Activated CD8-positive, alpha-beta T cell treated with anti-CD3 and anti-CD28 coated beads, Interleukin-2, amount 10 ng/mL, durations not matched to agents 7 days and 5 days (primary cell): Measurements from ENCODE around the gene ZNF77. TPM values are rescaled to one million over a fixed set of nuclear protein-coding genes. Genes with fewer than 3 reads are reported as not detected.
"Not testable (repeated sequence)": the region's sequence is repeated elsewhere in the genome, so short reads cannot be mapped to it uniquely, and the experiment has no call there.

Experiments
- ATAC-seq: fragments of 150-1000 bp; cut with Tn5 transposase; one replicate; pipeline ENCODE4 v1.10.0; 2021; ENCODE audit warnings: moderate library complexity
- CTCF ChIA-PET: fragments of 350-600 bp; sonication (Branson Sonifier 250); formaldehyde crosslinking; loops from one replicate; lab custom pipeline; 2021; ENCODE audit warnings: antibody characterized with exemption; lab: Charles Lee
- POLR2A ChIA-PET: fragments of 350-600 bp; sonication (Branson Sonifier 250); formaldehyde crosslinking; loops from one replicate; lab custom pipeline; 2021; ENCODE audit warnings: antibody characterized with exemption; lab: Charles Lee
- DNase-seq: peaks from one replicate; pipeline ENCODE4 v3.0.0-alpha.2; 2020
- H3K27ac Mint-ChIP-seq: one replicate; pipeline ENCODE4 v1.8.0; 2021; ENCODE audit warnings: mild to moderate bottlenecking, mixed read lengths
- H3K27me3 Mint-ChIP-seq: one replicate; pipeline ENCODE4 v1.8.0; 2021; ENCODE audit warnings: low read depth, mixed read lengths
- H3K36me3 Mint-ChIP-seq: one replicate; pipeline ENCODE4 v1.8.0; 2021; ENCODE audit warnings: low read depth, mixed read lengths
- H3K4me1 Mint-ChIP-seq: one replicate; pipeline ENCODE4 v1.8.0; 2021; ENCODE audit warnings: low read depth, mixed read lengths
- H3K4me3 Mint-ChIP-seq: one replicate; pipeline ENCODE4 v1.8.0; 2021; ENCODE audit warnings: mild to moderate bottlenecking, mixed read lengths
- H3K9me3 Mint-ChIP-seq: one replicate; pipeline ENCODE4 v1.8.0; 2022; ENCODE audit warnings: mixed read lengths; ENCODE audit not compliant: insufficient read depth
- total RNA-seq, 2 experiments: library from RNA; stranded (reverse); gene quantifications; one replicate each; pipeline ENCODE4 v1.2.3, GENCODE V29; 2021

The ZNF77 gene
- total RNA-seq, result 1 to 10 TPM; 3.7 to 4.3 TPM

DNA sequence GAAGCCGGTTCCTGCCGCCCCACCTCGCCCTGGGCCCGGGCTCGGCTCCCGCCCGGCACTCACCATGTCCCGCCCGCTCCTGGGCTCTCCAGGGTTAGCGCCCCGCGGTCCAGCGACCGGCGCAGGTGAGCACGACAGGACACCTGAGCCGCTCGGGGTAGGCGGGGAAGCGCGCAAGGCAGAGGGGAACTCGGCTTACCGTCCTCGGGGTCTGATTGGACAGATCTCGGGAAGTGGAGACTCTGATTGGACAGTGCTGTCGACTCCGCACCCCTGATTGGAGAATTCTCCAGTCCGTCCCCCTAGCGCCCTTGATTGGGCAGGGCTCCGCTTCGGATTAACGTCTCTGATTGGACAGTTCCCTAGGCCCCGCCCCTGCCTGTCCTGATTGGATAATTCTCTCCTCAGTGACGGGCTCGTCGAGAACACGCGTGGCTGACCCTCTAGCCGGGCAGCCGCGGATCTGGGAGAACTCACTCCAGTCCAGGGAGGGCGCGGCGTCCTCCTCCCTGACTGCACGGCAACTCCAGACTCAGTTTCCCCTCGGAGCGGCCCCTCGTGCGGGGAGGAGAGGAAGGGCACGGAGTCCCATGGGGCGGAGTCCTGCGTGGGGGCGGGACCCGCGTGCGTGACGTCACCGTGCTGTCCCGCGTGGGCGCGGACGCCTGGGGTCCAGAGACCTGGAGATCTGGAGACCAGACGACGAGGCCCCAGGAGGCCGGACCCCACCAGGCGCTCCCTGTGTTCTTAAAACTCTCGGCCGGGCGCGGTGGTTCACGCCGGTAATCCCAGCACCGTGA, at the start of gene ZNF77:
ZNF77 (minus strand) TSS at position 197 of the 800 bp plus-strand sequence; CDS start at position 66, 131 bp downstream.
- DNase-seq, result peak; percentile 99
- Mint-ChIP-seq H3K27ac (peak within 1 kb of the TSS; percentile 99), H3K9me3 (no peaks in the 10 kb centered on the region), H3K4me1 (peaks cover 40% of the 10 kb centered on the region), H3K27me3 (no peaks in the 10 kb centered on the region), H3K36me3 (peaks cover 13% of the 10 kb centered on the region), H3K4me3 (peak within 1 kb of the TSS; percentile 94)
- ATAC-seq, result peak; percentile 99
- ChIA-PET CTCF (interaction anchor here (1.1 kb wide), 1 partner anchor 58 kb away, joined by 3 read pairs; no protein-coding TSS in a partner anchor), POLR2A (interaction anchor here (0.6 kb wide), 1 partner anchor 33 kb away, joined by 3 read pairs; no protein-coding TSS in a partner anchor)

GRCh38 chr19:2993579-2993978, 48.8 kb upstream of the ZNF77 start:
- Mint-ChIP-seq H3K36me3 (no peaks in the 10 kb centered on the region), H3K9me3 (no peaks in the 10 kb centered on the region), H3K4me1 (no peaks in the 10 kb centered on the region), H3K27me3 (peaks cover 2% of the 10 kb centered on the region), H3K4me3 (no peak overlapping the region), H3K27ac (no peak overlapping the region)
- ChIA-PET POLR2A (no interaction called here), CTCF (no interaction called here)
- ATAC-seq, result no peak
- no peak for DNase-seq

GRCh38 chr19:2992958-2993357, 48.2 kb upstream of the ZNF77 start:
- no peaks in the 10 kb centered on the region for H3K4me1 Mint-ChIP-seq
- ChIA-PET CTCF (no interaction called here), POLR2A (no interaction called here)
- H3K27me3 Mint-ChIP-seq, result peaks cover 2% of the 10 kb centered on the region
- no peak overlapping the region for H3K4me3 Mint-ChIP-seq
- H3K27ac Mint-ChIP-seq, result no peak overlapping the region
- ATAC-seq (no peak), DNase-seq (no peak)
- H3K36me3 Mint-ChIP-seq, result no peaks in the 10 kb centered on the region
- no peaks in the 10 kb centered on the region for H3K9me3 Mint-ChIP-seq

DNA sequence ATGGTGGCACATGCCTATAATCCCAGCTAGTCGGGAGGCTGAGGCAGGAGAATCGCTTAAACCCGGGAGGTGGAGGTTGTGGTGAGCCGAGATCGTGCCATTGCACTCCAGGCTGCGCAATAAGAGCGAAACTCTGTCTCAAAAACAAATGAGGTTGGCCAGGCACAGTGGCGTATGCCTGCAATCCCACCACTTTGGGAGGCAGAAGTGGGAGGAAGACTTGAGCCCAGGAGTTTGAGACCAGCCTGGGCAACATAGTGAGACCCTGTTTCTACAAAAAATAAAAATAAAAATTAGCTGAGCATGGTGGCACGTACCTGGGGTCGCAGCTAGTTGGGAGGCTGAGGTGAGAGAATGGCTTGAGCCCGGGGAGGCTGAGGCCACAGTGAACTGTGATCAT, 47.6 kb upstream of the ZNF77 start:
- CTCF ChIA-PET, result not testable (repeated sequence)

GRCh38 chr19:2989236-2989946, 44.6 kb upstream of the ZNF77 start:
- Mint-ChIP-seq H3K27ac (no peak overlapping the region), H3K9me3 (no peaks in the 10 kb centered on the region), H3K4me1 (no peaks in the 10 kb centered on the region), H3K4me3 (no peak overlapping the region), H3K36me3 (no peaks in the 10 kb centered on the region), H3K27me3 (peaks cover 4% of the 10 kb centered on the region)
- DNase-seq (no peak), ATAC-seq (no peak)
- ChIA-PET POLR2A (no interaction called here), CTCF (no interaction called here)

More for the DNA sequence above, 47.6 kb upstream of the ZNF77 start:
- not testable (repeated sequence) for H3K9me3 Mint-ChIP-seq, H3K4me3 Mint-ChIP-seq, ATAC-seq, H3K36me3 Mint-ChIP-seq, H3K27ac Mint-ChIP-seq, H3K4me1 Mint-ChIP-seq, DNase-seq, H3K27me3 Mint-ChIP-seq
- POLR2A ChIA-PET, result interaction anchor here (0.7 kb wide), 1 partner anchor 24 kb away, joined by 3 read pairs; no protein-coding TSS in a partner anchor

- ATAC-seq, result no peak
- POLR2A ChIA-PET, result no interaction called here
- H3K4me3 Mint-ChIP-seq, result no peak overlapping the region
- H3K27me3 Mint-ChIP-seq, result peaks cover 7% of the 10 kb centered on the region
- H3K4me1 Mint-ChIP-seq, result no peaks in the 10 kb centered on the region
- no peaks in the 10 kb centered on the region for H3K36me3 Mint-ChIP-seq
- H3K9me3 Mint-ChIP-seq, result no peaks in the 10 kb centered on the region
- DNase-seq, result no peak
- no peak overlapping the region for H3K27ac Mint-ChIP-seq
- CTCF ChIA-PET, result no interaction called here
Measured at GRCh38 chr19:2988568-2988967, 43.8 kb upstream of the ZNF77 start.

DNA sequence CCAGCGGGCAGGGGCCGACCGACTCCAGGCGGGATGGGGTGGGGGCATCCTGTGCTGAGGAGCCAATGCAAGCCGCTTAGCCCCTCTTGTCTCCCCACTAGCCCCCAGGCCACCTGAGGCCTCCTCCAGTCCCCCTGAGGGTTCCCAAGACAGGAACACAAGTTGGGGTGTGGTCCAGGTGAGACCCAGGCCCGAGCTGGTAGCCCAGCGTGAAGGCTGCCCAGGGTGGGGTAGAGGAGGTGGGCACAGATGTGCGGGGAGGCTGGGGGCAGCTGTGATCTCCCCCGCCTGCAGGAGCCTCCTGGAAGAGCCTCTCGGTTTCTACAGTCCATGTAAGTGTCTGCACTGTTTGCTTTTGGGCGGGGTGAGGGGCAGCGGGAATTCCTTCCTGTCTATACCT, 43.0 kb upstream of the ZNF77 start:
- DNase-seq, result no peak
- ChIA-PET CTCF (no interaction called here), POLR2A (no interaction called here)
- Mint-ChIP-seq H3K36me3 (no peaks in the 10 kb centered on the region), H3K4me3 (no peak overlapping the region), H3K9me3 (no peaks in the 10 kb centered on the region), H3K27ac (no peak overlapping the region), H3K27me3 (peaks cover 14% of the 10 kb centered on the region), H3K4me1 (peaks cover 3% of the 10 kb centered on the region)
- no peak for ATAC-seq

GRCh38 chr19:2986951-2987524, 42.3 kb upstream of the ZNF77 start:
- ATAC-seq, result no peak
- CTCF ChIA-PET, result no interaction called here
- Mint-ChIP-seq H3K27me3 (peaks cover 18% of the 10 kb centered on the region), H3K36me3 (no peaks in the 10 kb centered on the region), H3K9me3 (no peaks in the 10 kb centered on the region), H3K4me1 (peaks cover 3% of the 10 kb centered on the region), H3K27ac (no peak overlapping the region), H3K4me3 (no peak overlapping the region)
- POLR2A ChIA-PET, result no interaction called here
- DNase-seq, result no peak

GRCh38 chr19:2984215-2984528, 39.4 kb upstream of the ZNF77 start:
- H3K9me3 Mint-ChIP-seq, result no peaks in the 10 kb centered on the region
- ATAC-seq (no peak), DNase-seq (no peak)
- H3K27me3 Mint-ChIP-seq, result peaks cover 22% of the 10 kb centered on the region
- no peak overlapping the region for H3K27ac Mint-ChIP-seq
- no peaks in the 10 kb centered on the region for H3K36me3 Mint-ChIP-seq
- ChIA-PET CTCF (no interaction called here), POLR2A (no interaction called here)
- H3K4me3 Mint-ChIP-seq, result no peak overlapping the region
- peaks cover 3% of the 10 kb centered on the region for H3K4me1 Mint-ChIP-seq

- POLR2A ChIA-PET, result interaction anchor here (0.7 kb wide), 1 partner anchor 174 kb away, joined by 3 read pairs; no protein-coding TSS in a partner anchor
- Mint-ChIP-seq H3K36me3 (no peaks in the 10 kb centered on the region), H3K27ac (no peak overlapping the region), H3K4me1 (peaks cover 3% of the 10 kb centered on the region), H3K9me3 (no peaks in the 10 kb centered on the region), H3K4me3 (no peak overlapping the region), H3K27me3 (peaks cover 22% of the 10 kb centered on the region)
- DNase-seq, result no peak
- no peak for ATAC-seq
- CTCF ChIA-PET, result no interaction called here
Measured at GRCh38 chr19:2983351-2984214, 38.8 kb upstream of the ZNF77 start.

DNA sequence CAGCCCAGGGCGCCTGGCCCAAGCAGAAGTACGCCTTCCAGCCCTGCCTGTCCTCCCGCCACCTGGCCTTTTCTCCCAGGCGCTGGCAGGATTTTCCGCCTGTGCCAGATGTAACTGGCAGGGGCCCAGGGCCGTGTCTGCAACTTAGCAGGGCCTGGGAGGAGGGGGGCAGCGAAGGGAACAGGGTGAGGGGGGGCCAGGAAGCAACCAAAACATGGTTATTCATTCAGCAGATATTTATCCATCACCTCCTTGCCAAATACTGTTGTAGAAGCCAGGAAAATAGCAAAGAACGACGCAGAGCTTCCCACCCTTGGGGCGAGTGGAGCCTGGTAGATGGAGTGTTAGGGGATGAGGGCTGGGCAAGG, 38.2 kb upstream of the ZNF77 start:
- CTCF ChIA-PET, result no interaction called here

More for the DNA sequence above, 38.2 kb upstream of the ZNF77 start:
- no peak for ATAC-seq
- H3K27me3 Mint-ChIP-seq, result peaks cover 22% of the 10 kb centered on the region
- peaks cover 3% of the 10 kb centered on the region for H3K4me1 Mint-ChIP-seq
- H3K27ac Mint-ChIP-seq, result no peak overlapping the region
- H3K4me3 Mint-ChIP-seq, result no peak overlapping the region
- no peaks in the 10 kb centered on the region for H3K36me3 Mint-ChIP-seq
- H3K9me3 Mint-ChIP-seq, result no peaks in the 10 kb centered on the region
- POLR2A ChIA-PET, result interaction anchor here (0.7 kb wide), 1 partner anchor 175 kb away, joined by 3 read pairs; no protein-coding TSS in a partner anchor
- no peak for DNase-seq
